ENCODE results near the gene L3MBTL1.
A peak's percentile ranks its signal among the peaks of the same experiment; 100 is the strongest.
"Not testable (repeated sequence)": the region's sequence is repeated elsewhere in the genome, so short reads cannot be mapped to it uniquely, and the experiment has no call there.

The L3MBTL1 gene

GRCh38 chr20:43560974-43561373 is 53.5 kb downstream of the L3MBTL1 start:
- DNase-seq: no peak

GRCh38 chr20:43563429-43563828 is 55.9 kb downstream of the L3MBTL1 start:
- no peak for DNase-seq

GRCh38 chr20:43563991-43564390 is 56.5 kb downstream of the L3MBTL1 start:
- no peak for DNase-seq

GRCh38 chr20:43564455-43564854 is 57.0 kb downstream of the L3MBTL1 start:
- no peak for DNase-seq

GRCh38 chr20:43564993-43565757 is 57.7 kb downstream of the L3MBTL1 start:
- no peak for DNase-seq

- no peak for DNase-seq
Observed at GRCh38 chr20:43565758-43566104, 58.2 kb downstream of the L3MBTL1 start.

GRCh38 chr20:43567477-43567876 is 60.0 kb downstream of the L3MBTL1 start:
- no peak for DNase-seq

GRCh38 chr20:43568706-43569105 is 61.2 kb downstream of the L3MBTL1 start:
- DNase-seq: no peak

- no peak for DNase-seq
Observed at GRCh38 chr20:43569282-43569681, 61.8 kb downstream of the L3MBTL1 start.

GRCh38 chr20:43570496-43570895 is 63.0 kb downstream of the L3MBTL1 start:
- no peak for DNase-seq

- DNase-seq: no peak
Observed at GRCh38 chr20:43571310-43571709, 63.8 kb downstream of the L3MBTL1 start.

- no peak for DNase-seq
Observed at GRCh38 chr20:43571771-43572170, 64.3 kb downstream of the L3MBTL1 start.

GRCh38 chr20:43572891-43573290 is 65.4 kb downstream of the L3MBTL1 start:
- no peak for DNase-seq

- DNase-seq: no peak
Observed at GRCh38 chr20:43576108-43576507, 68.6 kb downstream of the L3MBTL1 start.

- DNase-seq: no peak
Observed at GRCh38 chr20:43579861-43580793, 72.6 kb downstream of the L3MBTL1 start.

GRCh38 chr20:43583133-43583864 is 75.8 kb downstream of the L3MBTL1 start:
- DNase-seq: no peak

- no peak for DNase-seq
Observed at GRCh38 chr20:43583982-43584432, 76.5 kb downstream of the L3MBTL1 start.

GRCh38 chr20:43584448-43585136 is 77.1 kb downstream of the L3MBTL1 start:
- no peak for DNase-seq

GRCh38 chr20:43586641-43587040 is 79.1 kb downstream of the L3MBTL1 start:
- no peak for DNase-seq

- not testable (repeated sequence) for DNase-seq
Observed at GRCh38 chr20:43588526-43588925, 81.0 kb downstream of the L3MBTL1 start.

GRCh38 chr20:43590036-43590391 is 82.5 kb downstream of the L3MBTL1 start:
- no peak for DNase-seq

- DNase-seq: peak; percentile 92
Observed at GRCh38 chr20:43590392-43591303, 83.2 kb downstream of the L3MBTL1 start, which contains the start of gene IFT52. Gene IFT52 (plus strand): TSS chr20:43590937. CDS start chr20:43594699, 3,762 bp downstream.
